Body of pancreas (tissue), 4 donors: ENCODE results near the gene RERGL.

Source experiments
- CTCF ChIP-seq, 7 experiments: fragments of 450-650 bp in 4 of 7; fragments of 200-600 bp in 3 of 7; sonication (generic) in 3 of 7; IDR thresholded peaks; one replicate each; pipeline ENCODE4 v1.5.1; 2016 to 2019; ENCODE audit warnings: antibody characterized with exemption in 7 of 7
- POLR2A ChIP-seq, 3 donors: fragments of 450-650 bp; IDR thresholded peaks; one replicate each; pipeline ENCODE4 v1.6.1; 2016; ENCODE audit warnings: antibody characterized with exemption in 3 of 3, mild to moderate bottlenecking in 2 of 3

DNA sequence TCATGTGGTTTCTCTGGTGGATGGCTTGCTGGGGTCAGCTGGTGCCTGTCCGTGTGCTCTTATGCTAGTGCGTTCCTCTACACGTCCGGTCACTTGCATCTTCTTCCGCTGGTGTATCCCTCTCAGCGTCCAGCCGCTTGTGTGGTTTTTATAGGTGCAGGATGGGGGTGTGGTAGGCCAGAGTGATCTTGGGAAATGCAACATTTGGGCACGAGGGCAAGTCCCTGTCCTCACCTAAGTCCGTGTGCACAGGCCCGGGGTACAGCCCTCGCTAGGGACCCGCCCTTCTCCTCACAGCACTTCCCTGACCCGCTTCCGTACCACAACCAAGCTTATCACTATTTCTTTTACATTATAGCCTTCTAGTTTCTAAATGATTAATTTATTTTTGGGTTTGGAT is 17.3 kb downstream of the RERGL start:
- TF ChIP-seq POLR2A (IDR thresholded peaks at IDR 0.05) (no peak), CTCF (IDR thresholded peaks at IDR 0.05) (no peak)
